CD4-positive, alpha-beta T cell treated with Interleukin-2 at 100 ng/mL for 4 hours (primary cell): ENCODE data around the gene LRWD1.
"Not testable (repeated sequence)": the region's sequence is repeated elsewhere in the genome, so short reads cannot be mapped to it uniquely, and the experiment has no call there.

ENCODE experiments used
- DNase-seq: peaks from one replicate; pipeline ENCODE4 v3.0.0-alpha.2; 2020; ENCODE audit warnings: low spot score

Gene LRWD1

GRCh38 chr7:102444961-102445673 is 19.7 kb upstream of the LRWD1 start:
- no peak for DNase-seq

- no peak for DNase-seq
These were observed 19.1 kb upstream of the LRWD1 start for GRCh38 chr7:102445674-102446071.

DNA sequence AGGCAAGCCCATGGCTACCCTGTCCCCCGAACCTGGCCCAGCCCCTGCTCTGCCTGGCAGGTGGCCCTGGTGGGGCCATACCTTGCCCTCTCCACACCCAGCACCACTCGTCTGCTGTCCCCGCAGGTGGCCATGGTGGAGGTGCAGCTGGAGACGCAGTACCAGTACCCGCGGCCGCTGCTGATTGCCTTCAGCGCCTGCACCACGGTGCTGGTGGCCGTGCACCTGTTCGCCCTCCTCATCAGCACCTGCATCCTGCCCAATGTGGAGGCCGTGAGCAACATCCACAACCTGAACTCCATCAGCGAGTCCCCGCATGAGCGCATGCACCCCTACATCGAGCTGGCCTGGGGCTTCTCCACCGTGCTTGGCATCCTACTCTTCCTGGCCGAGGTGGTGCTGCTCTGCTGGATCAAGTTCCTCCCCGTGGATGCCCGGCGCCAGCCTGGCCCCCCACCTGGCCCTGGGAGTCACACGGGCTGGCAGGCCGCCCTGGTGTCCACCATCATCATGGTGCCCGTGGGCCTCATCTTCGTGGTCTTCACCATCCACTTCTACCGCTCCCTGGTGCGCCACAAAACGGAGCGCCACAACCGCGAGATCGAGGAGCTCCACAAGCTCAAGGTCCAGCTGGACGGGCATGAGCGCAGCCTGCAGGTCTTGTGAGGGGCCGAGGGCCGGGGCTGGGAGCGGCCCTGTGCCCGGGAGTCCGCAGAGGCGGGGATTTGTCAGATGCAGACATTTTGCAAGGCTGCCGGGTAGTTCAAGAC is 18.2 kb upstream of the LRWD1 start:
- DNase-seq = no peak

GRCh38 chr7:102447311-102447710 is 17.5 kb upstream of the LRWD1 start:
- DNase-seq = no peak

- no peak for DNase-seq
These were observed 15.6 kb upstream of the LRWD1 start for GRCh38 chr7:102449136-102449535.

DNA sequence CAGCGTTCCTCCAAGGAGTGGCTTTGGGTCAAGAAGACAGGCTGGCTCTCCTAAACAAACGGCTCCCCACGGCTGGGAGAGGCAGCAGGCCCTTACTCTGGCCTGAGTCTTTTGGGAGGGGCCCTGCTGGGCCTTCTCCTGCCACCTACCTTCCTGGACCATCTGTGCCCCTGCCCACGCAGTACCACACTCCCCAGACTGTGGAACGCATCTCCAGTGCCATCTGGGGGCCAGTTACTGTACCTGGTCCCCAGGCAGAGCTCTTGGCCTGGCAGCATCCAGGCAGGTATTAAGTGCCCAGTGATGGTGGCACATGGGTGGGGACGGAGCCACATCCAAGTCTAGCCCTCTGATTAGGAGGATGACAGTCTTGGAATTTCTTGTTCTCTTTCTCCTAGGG is 14.5 kb upstream of the LRWD1 start:
- DNase-seq = peak; percentile 50

DNA sequence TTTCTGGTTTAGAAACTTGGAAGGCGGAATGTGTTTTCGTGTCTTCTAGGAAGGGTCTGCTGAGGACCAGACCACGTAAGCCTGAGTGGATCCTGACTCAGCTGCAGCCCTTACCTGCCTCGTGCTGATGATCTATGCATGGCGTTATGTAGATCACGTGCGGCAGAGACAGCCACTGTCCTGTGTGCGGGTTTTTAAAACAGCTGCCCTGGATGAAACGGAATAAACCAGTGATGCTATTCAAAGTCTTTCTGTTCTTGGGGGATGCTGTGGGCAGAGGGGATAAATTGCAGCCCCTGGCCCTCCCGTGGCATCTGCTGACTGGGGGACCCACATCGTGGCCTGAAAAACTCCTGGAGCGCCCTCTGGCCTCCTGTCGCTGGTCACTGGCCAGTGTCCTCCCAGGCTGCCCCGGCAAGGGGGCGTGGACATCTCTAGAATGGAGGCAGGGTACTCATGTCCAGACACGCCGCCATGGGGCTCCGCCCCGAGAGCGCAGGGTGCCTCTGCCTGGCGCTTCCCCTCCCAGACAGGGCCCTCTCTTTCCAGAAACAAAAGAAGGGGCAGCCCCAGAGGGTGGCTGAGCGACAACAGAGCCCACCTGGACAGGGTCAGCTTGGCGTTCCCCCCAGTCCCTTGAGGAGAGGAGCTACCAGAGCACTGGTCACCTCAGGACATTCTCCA is 13.3 kb upstream of the LRWD1 start:
- DNase-seq = no peak

DNA sequence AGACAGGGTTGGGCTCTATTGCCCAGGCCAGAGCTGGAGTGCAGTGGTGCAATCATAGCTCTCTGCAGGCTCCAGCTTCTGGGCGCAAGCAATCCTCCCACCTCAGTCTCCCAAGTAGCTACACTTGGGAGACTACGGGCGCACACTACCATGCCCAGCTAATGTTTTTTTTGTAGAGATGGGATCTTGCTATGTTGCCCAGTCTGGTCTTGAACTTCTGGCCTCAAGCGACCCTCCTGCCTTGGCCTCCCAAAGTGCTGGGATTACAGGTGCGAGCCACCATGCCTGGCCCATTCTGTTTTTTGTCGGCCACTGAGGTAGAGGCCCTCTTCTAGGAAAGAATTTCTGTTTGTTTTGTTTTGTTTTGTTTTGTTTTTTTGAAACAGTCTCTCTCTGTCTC is 12.3 kb upstream of the LRWD1 start:
- DNase-seq = no peak

DNA sequence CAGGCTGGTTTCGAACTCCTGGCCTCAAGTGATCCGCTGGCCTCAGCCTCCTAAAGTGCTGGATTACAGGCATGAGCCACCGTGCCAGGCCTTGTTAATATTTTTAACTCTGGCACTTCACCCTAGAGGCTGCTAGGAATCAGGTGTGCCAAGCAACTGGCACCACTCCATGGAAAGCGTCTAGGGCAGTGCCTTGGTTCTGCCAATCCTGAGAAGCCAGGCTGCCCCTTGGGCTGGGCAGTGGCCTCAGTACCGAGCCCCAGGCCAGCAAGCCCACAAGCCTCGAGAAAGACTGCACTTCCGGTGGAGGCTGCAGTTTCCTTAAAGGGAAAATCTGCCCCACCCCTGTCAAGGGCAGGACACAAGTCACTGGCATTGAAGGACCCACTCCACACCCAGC is 11.5 kb upstream of the LRWD1 start:
- DNase-seq = no peak

DNA sequence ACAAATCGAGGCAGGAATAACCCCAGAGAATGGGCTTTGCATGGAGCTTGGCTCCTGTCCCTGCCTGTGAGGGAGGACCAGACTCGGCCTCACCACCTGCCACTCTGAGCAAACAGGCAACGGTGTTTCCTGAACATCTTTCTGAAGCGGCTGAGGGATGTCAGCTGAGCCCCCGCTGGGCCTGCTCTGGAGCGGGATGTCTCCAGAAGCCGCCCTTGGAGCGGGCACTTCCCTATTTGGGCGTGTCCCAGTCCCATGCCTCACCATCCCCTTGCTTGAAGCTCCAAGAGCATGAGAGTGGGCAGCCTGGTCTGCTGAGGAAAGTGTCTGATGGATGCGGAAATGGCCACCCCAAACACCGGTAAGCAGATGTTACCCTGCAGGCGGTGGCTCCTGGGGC is 10.3 kb upstream of the LRWD1 start:
- DNase-seq = no peak

DNA sequence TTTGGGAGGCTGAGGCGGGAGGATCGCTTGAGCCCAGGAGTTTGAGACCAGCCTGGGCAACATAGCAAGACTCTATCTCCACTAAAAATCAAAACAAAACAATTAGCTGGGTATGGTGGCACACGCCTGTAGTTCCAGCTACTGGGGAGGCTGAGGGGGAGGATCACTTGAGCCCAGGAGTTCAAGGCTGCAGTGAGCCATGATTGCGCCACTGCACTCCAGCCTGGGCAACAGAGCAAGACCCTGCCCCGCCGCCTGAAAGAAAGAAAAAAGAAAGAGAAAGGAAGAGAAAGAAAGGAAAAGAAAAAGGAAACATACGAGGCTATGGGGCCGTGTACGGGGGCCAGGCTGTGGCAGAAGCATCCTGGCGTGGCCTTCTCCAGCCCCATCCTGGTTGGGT is 9.9 kb upstream of the LRWD1 start:
- DNase-seq = not testable (repeated sequence)

- DNase-seq = no peak
These were observed 9.2 kb upstream of the LRWD1 start for GRCh38 chr7:102455596-102455995.

DNA sequence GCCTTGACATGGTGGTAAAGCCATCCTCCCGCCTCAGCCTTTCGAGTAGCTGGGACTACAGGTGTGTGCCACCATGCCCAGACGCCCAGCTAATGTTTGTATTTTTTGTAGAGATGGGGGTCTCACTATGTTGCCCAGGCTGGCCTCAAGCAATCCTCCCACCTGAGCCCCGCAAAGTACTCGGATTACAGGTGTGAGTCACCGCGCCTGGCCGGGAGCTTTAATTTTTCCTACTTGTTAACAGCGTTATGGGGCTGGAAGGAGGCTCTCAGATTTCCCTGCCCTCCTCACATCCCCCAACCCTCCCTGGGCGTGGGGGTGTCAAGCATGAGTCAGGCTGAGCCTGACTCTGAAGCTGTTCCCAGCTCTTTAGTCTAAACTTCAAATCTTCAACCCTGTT is 8.5 kb upstream of the LRWD1 start:
- no peak for DNase-seq

DNA sequence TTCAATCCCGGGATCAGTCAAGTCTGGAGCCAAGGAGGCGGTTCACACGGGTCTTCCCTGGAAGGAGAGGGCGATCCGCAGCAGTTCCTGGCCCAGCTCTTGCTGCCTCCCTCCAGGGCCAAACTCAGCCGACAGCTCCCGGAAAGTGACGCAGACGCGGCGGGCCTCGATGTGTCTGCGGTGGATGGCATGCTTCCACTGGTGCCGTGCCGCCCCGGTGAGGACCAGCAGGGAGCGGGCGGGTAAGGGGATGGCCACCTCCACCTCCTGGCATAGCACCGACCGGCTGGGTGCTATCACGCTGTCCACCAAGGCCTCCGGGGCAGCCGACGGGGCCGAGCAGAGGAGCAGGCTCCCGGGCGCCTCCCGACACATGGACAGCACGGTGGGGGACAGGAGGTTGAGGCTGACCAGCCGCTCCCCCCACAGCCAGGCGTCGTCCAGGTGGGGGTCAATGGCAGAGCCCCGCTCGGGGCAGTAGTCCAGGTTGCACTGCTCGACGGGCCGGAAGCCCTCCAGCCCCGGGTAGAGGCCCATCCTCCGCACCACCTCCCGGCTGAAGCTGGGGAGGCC is 7.3 kb upstream of the LRWD1 start:
- DNase-seq = no peak

GRCh38 chr7:102459221-102459844 is 5.5 kb upstream of the LRWD1 start:
- no peak for DNase-seq

GRCh38 chr7:102460467-102460866 is 4.3 kb upstream of the LRWD1 start:
- no peak for DNase-seq

GRCh38 chr7:102463841-102464576 is 775 bp upstream of the LRWD1 start:
- no peak for DNase-seq

- DNase-seq = no peak
These were observed 1.3 kb downstream of the LRWD1 start for GRCh38 chr7:102466097-102466496.

DNA sequence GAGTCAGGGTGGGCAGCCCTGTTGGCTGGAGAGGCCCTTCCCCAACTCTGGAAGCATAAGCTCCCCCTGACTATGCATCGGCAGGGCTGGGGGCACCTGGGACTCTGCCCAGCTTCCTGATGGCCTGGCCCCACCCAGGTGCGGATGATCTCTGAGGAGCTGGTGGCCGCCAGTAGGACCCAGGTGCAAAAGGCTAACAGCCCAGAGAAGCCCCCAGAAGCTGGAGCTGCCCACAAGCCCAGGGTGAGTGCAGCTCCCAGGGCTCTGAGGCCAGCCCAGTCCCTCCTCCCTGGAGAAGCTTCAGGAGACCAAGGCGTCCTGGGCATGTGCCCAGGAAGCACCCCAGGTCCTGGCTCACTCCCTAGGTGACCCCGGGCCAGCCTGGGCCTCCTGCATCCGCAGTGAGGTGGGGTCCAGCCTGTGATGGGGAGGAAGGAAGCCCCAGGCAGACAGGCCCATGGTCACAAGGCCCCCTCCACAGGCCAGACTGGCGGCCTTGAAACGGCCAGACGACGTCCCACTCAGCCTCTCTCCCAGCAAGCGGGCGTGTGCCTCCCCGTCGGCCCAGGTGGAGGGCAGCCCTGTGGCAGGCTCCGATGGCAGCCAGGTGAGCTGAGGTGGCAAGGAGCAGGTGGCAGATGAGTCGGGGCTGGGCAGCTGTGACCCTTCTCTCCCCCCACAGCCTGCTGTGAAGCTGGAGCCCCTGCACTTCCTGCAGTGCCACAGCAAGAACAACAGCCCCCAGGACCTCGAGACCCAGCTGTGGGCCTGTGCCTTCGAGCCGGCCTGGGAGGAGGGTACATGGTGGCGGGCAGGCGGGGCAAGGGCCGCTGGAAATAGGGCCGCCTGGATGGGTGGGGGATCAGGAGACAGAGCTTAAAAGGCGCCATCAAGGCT is 3.0 kb downstream of the LRWD1 start:
- DNase-seq = no peak

GRCh38 chr7:102468478-102469350 is 3.9 kb downstream of the LRWD1 start:
- no peak for DNase-seq
